Tibial artery (tissue), 4 donors: ENCODE data around the gene TWSG1.
"Not testable (repeated sequence)": the region's sequence is repeated elsewhere in the genome, so short reads cannot be mapped to it uniquely, and the experiment has no call there.

Source experiments
- DNase-seq, 2 donors: peaks; one replicate each; pipeline ENCODE4 v3.0.0-alpha.2; 2019
- H3K27ac ChIP-seq, 2 donors: fragments of 200-600 bp; sonication (generic) in 1 of 2; 1 replicate in 1 of 2; 2 replicates in 1 of 2; pipeline ENCODE4 v1.5.1; 2018 to 2019; ENCODE audit warnings: mild to moderate bottlenecking in 1 of 2
- H3K27me3 ChIP-seq, 2 donors: fragments of 200-600 bp; sonication (generic) in 1 of 2; one replicate each; pipeline versions ENCODE4 v1.5.1 to v1.6.0; 2016 to 2019
- H3K36me3 ChIP-seq, 3 donors: fragments of 200-600 bp; sonication (generic) in 2 of 3; one replicate each; pipeline ENCODE4 v1.5.1; 2016 to 2019; ENCODE audit warnings: mild to moderate bottlenecking in 2 of 3
- H3K4me1 ChIP-seq, 4 donors: fragments of 200-600 bp; sonication (generic) in 2 of 4; 1 replicate in 3 of 4; 2 replicates in 1 of 4; pipeline ENCODE4 v1.5.1; 2016 to 2019
- H3K4me3 ChIP-seq, 2 donors: fragments of 200-600 bp; sonication (generic) in 1 of 2; 1 replicate in 1 of 2; 2 replicates in 1 of 2; pipeline ENCODE4 v1.5.1; 2018 to 2019; ENCODE audit warnings: mild to moderate bottlenecking in 2 of 2
- H3K9me3 ChIP-seq, 3 donors: fragments of 200-600 bp; sonication (generic) in 1 of 3; one replicate each; pipeline ENCODE4 v1.5.1; 2016 to 2019
- intact Hi-C: fragments of 100-400 bp; cut with DNase I; formaldehyde crosslinking; loops from one replicate; pipeline ENCODE4 v1.15.0; 2023; ENCODE audit warnings: low total_unique reads
- TF ChIP-seq, protein P1 (sequence below), 2 experiments: fragments of 200-600 bp in 1 of 2; fragments of 450-650 bp in 1 of 2; IDR thresholded peaks; one replicate each; pipeline ENCODE4 v1.5.1; 2017 to 2019; ENCODE audit warnings: antibody characterized with exemption in 2 of 2, mild to moderate bottlenecking in 1 of 2, moderate library complexity in 1 of 2

Gene TWSG1

DNA sequence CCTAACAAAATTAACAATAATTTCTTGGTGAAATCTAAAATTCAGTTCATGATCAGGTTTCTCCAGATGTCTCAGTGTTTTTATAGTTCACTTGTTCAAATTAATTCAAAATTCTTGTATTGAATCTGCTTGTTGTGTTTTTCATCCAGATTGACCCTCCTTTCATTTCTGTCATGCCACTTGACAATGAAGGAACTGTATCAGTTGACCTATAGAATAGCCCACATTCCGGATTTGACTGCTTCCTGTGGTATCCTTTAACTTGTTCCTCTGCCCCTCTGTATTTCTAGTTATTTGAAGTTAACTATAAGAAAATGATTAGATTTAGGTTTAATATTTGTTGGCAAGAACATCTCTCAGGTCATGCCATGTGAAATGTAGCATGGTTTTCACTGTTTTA is 53.3 kb downstream of the TWSG1 start:
- TF ChIP-seq, protein P1, sequence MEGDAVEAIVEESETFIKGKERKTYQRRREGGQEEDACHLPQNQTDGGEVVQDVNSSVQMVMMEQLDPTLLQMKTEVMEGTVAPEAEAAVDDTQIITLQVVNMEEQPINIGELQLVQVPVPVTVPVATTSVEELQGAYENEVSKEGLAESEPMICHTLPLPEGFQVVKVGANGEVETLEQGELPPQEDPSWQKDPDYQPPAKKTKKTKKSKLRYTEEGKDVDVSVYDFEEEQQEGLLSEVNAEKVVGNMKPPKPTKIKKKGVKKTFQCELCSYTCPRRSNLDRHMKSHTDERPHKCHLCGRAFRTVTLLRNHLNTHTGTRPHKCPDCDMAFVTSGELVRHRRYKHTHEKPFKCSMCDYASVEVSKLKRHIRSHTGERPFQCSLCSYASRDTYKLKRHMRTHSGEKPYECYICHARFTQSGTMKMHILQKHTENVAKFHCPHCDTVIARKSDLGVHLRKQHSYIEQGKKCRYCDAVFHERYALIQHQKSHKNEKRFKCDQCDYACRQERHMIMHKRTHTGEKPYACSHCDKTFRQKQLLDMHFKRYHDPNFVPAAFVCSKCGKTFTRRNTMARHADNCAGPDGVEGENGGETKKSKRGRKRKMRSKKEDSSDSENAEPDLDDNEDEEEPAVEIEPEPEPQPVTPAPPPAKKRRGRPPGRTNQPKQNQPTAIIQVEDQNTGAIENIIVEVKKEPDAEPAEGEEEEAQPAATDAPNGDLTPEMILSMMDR (IDR thresholded peaks at IDR 0.05): no peak
- intact Hi-C loops: no loop called here
- H3K9me3 ChIP-seq: peaks cover 0 to 11% (median 7%) of the 10 kb centered on the region in 3 donors
- H3K4me1 ChIP-seq: no peaks in the 10 kb centered on the region
- peaks cover 19 to 24% (median 21%) of the 10 kb centered on the region in 3 donors for H3K36me3 ChIP-seq
- H3K4me3 ChIP-seq: no peak overlapping the region
- no peaks in the 10 kb centered on the region for H3K27me3 ChIP-seq
- no peak for DNase-seq
- no peak overlapping the region for H3K27ac ChIP-seq

DNA sequence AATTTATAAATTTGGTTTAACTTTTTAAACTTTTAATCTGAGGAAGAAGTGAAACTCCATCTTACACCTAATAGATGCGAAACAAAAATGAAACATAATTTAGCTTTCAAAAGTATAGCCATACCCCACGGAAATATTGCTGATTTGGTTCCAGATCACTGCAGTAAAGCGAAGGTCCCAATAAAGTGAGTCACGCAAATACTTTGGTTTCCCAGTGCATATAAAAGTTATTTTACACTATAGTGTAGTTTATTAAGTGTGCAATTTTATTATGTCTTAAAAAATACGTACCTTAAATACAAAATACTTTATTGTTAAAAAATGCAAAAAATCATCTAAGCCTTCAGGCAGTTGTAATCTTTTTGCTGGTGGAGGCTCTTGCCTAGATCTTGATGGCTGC is 55.1 kb downstream of the TWSG1 start:
- no peaks in the 10 kb centered on the region for H3K4me1 ChIP-seq
- intact Hi-C loops: no loop called here
- no peak overlapping the region for H3K27ac ChIP-seq
- no peaks in the 10 kb centered on the region for H3K27me3 ChIP-seq
- TF ChIP-seq, protein P1 (IDR thresholded peaks at IDR 0.05): no peak
- H3K9me3 ChIP-seq: peaks cover 0 to 11% (median 7%) of the 10 kb centered on the region in 3 donors
- H3K4me3 ChIP-seq: no peak overlapping the region
- H3K36me3 ChIP-seq: peaks cover 21 to 28% (median 23%) of the 10 kb centered on the region in 3 donors
- no peak for DNase-seq

DNA sequence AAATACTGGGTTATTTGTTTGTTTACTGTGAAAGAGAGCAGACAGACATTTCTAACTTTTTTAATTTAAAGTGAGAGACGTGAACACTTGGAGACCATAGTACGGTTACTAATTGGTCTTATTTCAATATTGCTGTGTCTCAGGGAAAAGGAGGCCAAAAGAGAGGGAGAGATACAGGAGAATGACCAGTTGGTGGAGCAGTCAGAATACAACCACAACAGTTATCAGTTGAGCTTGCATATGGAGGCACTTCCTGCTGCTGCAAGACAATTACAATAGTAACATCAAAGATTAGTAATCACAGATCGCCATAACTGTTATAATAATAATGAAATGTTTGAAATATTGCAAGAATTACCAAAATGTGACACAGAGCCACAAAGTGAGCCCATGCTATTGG is 58.2 kb downstream of the TWSG1 start:
- DNase-seq: no peak
- H3K4me1 ChIP-seq: no peaks in the 10 kb centered on the region
- peaks cover 0 to 11% (median 7%) of the 10 kb centered on the region in 3 donors for H3K9me3 ChIP-seq
- H3K36me3 ChIP-seq: peaks cover 36 to 44% (median 37%) of the 10 kb centered on the region in 3 donors
- H3K27me3 ChIP-seq: no peaks in the 10 kb centered on the region
- intact Hi-C loops: no loop called here
- TF ChIP-seq, protein P1 (IDR thresholded peaks at IDR 0.05): no peak
- H3K4me3 ChIP-seq: no peak overlapping the region
- H3K27ac ChIP-seq: no peak overlapping the region

DNA sequence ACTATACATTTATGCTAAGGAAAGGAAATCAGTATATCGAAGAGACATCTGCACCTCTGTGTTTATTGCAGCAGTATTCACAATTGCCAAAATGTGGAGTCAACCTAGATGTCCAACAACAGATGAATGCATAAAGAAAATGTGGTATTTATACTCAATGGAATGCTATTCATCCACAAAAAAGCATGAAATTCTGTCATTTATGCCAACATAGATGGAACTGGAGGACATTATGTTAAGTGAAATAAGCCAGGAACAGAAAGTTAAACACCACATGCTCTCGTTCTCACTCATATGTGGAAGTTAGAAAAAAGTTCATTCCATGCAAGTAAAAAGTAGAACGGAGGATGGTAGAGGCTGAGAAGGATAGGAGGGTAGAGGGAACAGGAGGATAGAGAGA is 59.5 kb downstream of the TWSG1 start:
- Histone ChIP-seq H3K27ac (no peak overlapping the region), H3K9me3 (peaks cover 0 to 11% (median 7%) of the 10 kb centered on the region in 3 donors), H3K4me1 (no peaks in the 10 kb centered on the region), H3K36me3 (peaks cover 41 to 44% (median 43%) of the 10 kb centered on the region in 3 donors), H3K27me3 (no peaks in the 10 kb centered on the region), H3K4me3 (no peak overlapping the region)
- intact Hi-C loops: no loop called here
- TF ChIP-seq, protein P1 (IDR thresholded peaks at IDR 0.05): no peak
- no peak for DNase-seq

DNA sequence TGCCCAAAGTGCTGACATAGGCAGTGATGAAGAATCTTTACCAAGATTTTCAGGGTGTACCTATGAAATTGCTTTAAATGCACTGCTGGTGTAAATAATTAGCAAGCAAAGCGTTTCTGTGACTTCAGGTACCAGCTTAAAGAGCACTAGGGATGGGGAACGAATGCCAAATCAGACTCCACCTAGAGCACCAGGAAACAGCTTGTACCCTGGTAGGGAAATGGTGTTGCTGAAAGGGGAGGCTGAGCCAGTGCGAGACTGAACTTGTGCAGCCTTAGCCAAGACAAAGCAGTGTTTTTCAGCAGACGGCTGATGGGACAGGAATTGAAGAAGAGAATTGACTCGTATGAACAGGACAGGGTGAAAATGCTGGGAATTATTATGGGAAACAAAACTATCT is 65.6 kb downstream of the TWSG1 start:
- Histone ChIP-seq H3K9me3 (no peaks in the 10 kb centered on the region), H3K36me3 (peaks cover 24 to 34% (median 31%) of the 10 kb centered on the region in 3 donors), H3K4me1 (no peaks in the 10 kb centered on the region), H3K27me3 (no peaks in the 10 kb centered on the region), H3K27ac (no peak overlapping the region), H3K4me3 (no peak overlapping the region)
- TF ChIP-seq, protein P1 (IDR thresholded peaks at IDR 0.05): no peak
- intact Hi-C loops: no loop called here
- no peak for DNase-seq

DNA sequence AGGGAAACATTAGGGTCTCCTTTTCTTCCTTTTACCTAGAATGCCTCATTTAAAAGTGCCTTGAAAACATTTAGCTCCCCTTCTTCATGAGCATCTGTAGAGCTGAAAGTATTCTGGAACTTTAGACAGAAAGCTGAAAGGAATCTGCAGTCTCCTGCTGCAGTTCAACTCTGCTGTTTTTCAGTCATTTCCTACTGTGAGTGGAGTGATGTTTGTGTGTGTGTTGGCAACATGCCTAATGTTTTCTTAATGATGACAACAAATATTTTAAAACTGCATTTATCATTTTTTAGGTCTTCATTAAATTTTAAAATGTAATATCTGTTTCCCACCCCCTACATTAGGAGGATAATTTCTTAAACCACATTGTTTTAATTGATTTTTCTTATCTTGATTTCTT is 66.6 kb downstream of the TWSG1 start:
- no peak for DNase-seq
- peaks cover 22 to 33% (median 30%) of the 10 kb centered on the region in 3 donors for H3K36me3 ChIP-seq
- H3K27me3 ChIP-seq: no peaks in the 10 kb centered on the region
- no peaks in the 10 kb centered on the region for H3K4me1 ChIP-seq
- H3K9me3 ChIP-seq: no peaks in the 10 kb centered on the region
- TF ChIP-seq, protein P1 (IDR thresholded peaks at IDR 0.05): no peak
- intact Hi-C loops: no loop called here
- H3K4me3 ChIP-seq: no peak overlapping the region
- H3K27ac ChIP-seq: no peak overlapping the region

DNA sequence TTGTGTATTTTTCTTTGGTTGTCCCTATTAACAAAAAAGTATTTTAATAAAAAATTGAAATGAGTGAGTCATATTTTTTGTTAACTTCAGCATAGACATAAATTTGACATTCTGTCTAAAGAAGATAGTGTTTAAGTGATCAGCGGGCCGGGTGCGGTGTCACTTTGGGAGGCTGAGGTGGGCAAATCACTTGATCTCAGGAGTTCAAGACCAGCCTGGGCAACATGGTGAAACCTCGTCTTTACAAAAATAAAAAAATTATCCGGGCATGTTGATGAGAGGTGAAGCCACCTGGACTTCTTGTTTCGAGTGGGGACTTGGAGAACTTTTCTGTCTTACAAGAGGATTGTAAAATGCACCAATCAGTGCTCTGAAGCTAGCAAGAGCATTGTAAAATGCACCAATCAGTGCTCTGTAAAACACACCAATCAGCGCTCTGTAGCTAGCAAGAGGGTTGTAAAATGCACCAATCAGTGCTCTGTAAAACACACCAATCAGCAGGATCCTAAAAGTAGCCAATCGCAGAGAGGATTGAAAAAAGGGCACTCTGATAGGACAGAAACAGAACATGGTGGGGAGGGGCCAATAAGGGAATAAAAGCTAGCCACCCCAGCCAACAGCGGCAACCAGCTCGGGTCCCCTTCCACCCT is 67.9 kb downstream of the TWSG1 start:
- intact Hi-C loops: not testable (repeated sequence)

More for the DNA sequence above, 67.9 kb downstream of the TWSG1 start:
- H3K4me1 ChIP-seq, H3K27me3 ChIP-seq, H3K9me3 ChIP-seq, H3K27ac ChIP-seq, H3K4me3 ChIP-seq, DNase-seq: not testable (repeated sequence)
- peaks cover 11 to 20% (median 18%) of the 10 kb centered on the region in 3 donors for H3K36me3 ChIP-seq
